ENCODE results near the gene DNAI1. TPM values are rescaled to one million over a fixed set of nuclear protein-coding genes. Genes with fewer than 3 reads are reported as not detected.

DNAI1 gene
- total RNA-seq, 2 experiments from 2014 or later = not detected

DNA sequence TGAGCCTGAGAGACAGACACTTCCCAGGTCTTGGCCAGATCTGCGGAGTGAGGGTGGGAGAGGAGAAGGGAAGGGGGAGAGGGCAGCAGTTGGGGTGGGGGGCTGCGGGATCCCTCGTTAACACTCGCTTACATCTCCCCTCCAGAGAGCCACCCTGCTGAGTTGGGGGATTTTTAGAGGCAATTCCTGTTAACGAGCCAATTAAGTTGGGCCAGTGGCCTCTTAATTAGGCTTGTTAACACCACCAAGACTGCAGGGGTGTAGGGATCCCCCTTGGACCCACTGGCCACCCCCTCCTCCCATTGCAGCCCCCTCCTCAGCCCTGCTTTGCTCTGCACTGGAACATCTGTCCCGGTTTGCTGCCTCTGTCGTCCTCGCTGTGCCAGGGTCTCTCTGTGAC is 107.3 kb downstream of the DNAI1 start:
- Mint-ChIP-seq H3K27me3 (peaks cover 22% of the 10 kb centered on the region), H3K4me3 (no peak overlapping the region), H3K4me1 (no peaks in the 10 kb centered on the region), H3K27ac (no peak overlapping the region), H3K9me3 (no peaks in the 10 kb centered on the region), H3K36me3 (ENCODE audit: low read depth) (no peaks in the 10 kb centered on the region)
- POLR2A ChIA-PET = no interaction called here
- DNase-seq = no peak
- CTCF ChIA-PET = no interaction called here

GRCh38 chr9:34566322-34566721 is 107.7 kb downstream of the DNAI1 start:
- H3K27me3 Mint-ChIP-seq = peaks cover 22% of the 10 kb centered on the region
- no peaks in the 10 kb centered on the region for H3K9me3 Mint-ChIP-seq
- POLR2A ChIA-PET = no interaction called here
- no peaks in the 10 kb centered on the region for H3K4me1 Mint-ChIP-seq
- H3K4me3 Mint-ChIP-seq = no peak overlapping the region
- no peak for DNase-seq
- CTCF ChIA-PET = no interaction called here
- H3K27ac Mint-ChIP-seq = no peak overlapping the region
- no peaks in the 10 kb centered on the region for H3K36me3 Mint-ChIP-seq (ENCODE audit: low read depth)

DNA sequence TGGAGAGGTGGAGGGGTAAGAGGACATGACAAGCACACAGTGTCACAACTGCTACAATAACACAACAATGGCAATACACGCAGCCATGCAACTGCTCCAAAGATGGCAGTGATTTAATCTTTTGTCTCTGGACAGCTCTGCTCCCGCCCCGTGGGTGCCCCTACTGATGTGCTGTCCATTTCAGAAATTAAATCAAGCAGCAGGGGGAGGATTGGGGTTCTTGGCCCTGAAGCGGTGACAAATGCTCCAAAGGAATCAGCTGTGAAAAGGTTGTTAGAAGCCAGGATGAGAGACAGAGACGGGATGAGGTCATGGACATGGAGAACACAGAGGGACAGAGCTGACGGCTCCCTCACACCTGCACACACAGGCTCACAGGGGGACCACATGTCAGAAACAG is 108.4 kb downstream of the DNAI1 start:
- Mint-ChIP-seq H3K4me1 (no peaks in the 10 kb centered on the region), H3K27ac (no peak overlapping the region), H3K36me3 (ENCODE audit: low read depth) (no peaks in the 10 kb centered on the region), H3K27me3 (peaks cover 22% of the 10 kb centered on the region), H3K4me3 (no peak overlapping the region), H3K9me3 (no peaks in the 10 kb centered on the region)
- ChIA-PET CTCF (no interaction called here), POLR2A (no interaction called here)
- DNase-seq = no peak

GRCh38 chr9:34568133-34568532 is 109.5 kb downstream of the DNAI1 start:
- Mint-ChIP-seq H3K4me1 (no peaks in the 10 kb centered on the region), H3K9me3 (no peaks in the 10 kb centered on the region), H3K36me3 (ENCODE audit: low read depth) (no peaks in the 10 kb centered on the region), H3K27ac (no peak overlapping the region), H3K4me3 (no peak overlapping the region), H3K27me3 (peaks cover 22% of the 10 kb centered on the region)
- ChIA-PET POLR2A (no interaction called here), CTCF (no interaction called here)
- no peak for DNase-seq

- no peak for DNase-seq
- ChIA-PET POLR2A (no interaction called here), CTCF (no interaction called here)
- Mint-ChIP-seq H3K27me3 (peaks cover 17% of the 10 kb centered on the region), H3K4me1 (no peaks in the 10 kb centered on the region), H3K36me3 (ENCODE audit: low read depth) (no peaks in the 10 kb centered on the region), H3K9me3 (no peaks in the 10 kb centered on the region), H3K27ac (no peak overlapping the region), H3K4me3 (no peak overlapping the region)
Observed at GRCh38 chr9:34568774-34569173, 110.2 kb downstream of the DNAI1 start.

- H3K36me3 Mint-ChIP-seq (ENCODE audit: low read depth) = no peaks in the 10 kb centered on the region
- H3K4me3 Mint-ChIP-seq = no peak overlapping the region
- H3K27ac Mint-ChIP-seq = no peak overlapping the region
- CTCF ChIA-PET = no interaction called here
- POLR2A ChIA-PET = interaction anchor here (1.5 kb wide), 1 partner anchor 9 kb away, joined by 4 read pairs; no protein-coding TSS in a partner anchor
- H3K4me1 Mint-ChIP-seq = no peaks in the 10 kb centered on the region
- no peaks in the 10 kb centered on the region for H3K9me3 Mint-ChIP-seq
- peaks cover 18% of the 10 kb centered on the region for H3K27me3 Mint-ChIP-seq
- DNase-seq = no peak
Observed at GRCh38 chr9:34570376-34570775, 111.8 kb downstream of the DNAI1 start.

Other genes starting within 250 kb of the DNAI1 start
- 1 to 10 TPM; 8.4 to 8.6 TPM for gene KIF24, start 129.5 kb upstream of the DNAI1 start, total RNA-seq
- 10 to 100 TPM; 33.3 to 35.0 TPM for gene NUDT2, start 129.2 kb upstream of the DNAI1 start, total RNA-seq
- gene MYORG, start 81.9 kb upstream of the DNAI1 start, total RNA-seq = 1 to 10 TPM; 2.7 to 4.7 TPM
- gene FAM219A, start 235 bp upstream of the DNAI1 start, total RNA-seq = 10 to 100 TPM; 12.3 to 13.2 TPM
- gene ENHO, start 64.2 kb downstream of the DNAI1 start, total RNA-seq = not detected
- not detected for gene CNTFR, start 130.9 kb downstream of the DNAI1 start, total RNA-seq
- gene RPP25L, start 153.3 kb downstream of the DNAI1 start, total RNA-seq = 10 to 100 TPM; 32.4 to 32.6 TPM
- 100 to 1,000 TPM; 143 to 144 TPM for gene DCTN3, start 161.7 kb downstream of the DNAI1 start, total RNA-seq
- gene ARID3C, start 170.3 kb downstream of the DNAI1 start, total RNA-seq = under 1 TPM; 0.15 to 0.18 TPM
- gene SIGMAR1, start 179.0 kb downstream of the DNAI1 start, total RNA-seq = 10 to 100 TPM; 53.3 to 55.5 TPM
- gene GALT, start 187.9 kb downstream of the DNAI1 start, total RNA-seq = 10 to 100 TPM; 95.2 to 95.6 TPM
- gene IL11RA, start 193.4 kb downstream of the DNAI1 start, total RNA-seq = 10 to 100 TPM; 51.5 to 54.0 TPM
- not detected for gene CCL27, start 203.9 kb downstream of the DNAI1 start, total RNA-seq
- gene CCL19, start 232.5 kb downstream of the DNAI1 start, total RNA-seq = not detected

Measured in activated CD4-positive, alpha-beta memory T cell treated with anti-CD3 and anti-CD28 coated beads, Interleukin-2, amount 10 ng/mL, durations not matched to agents 7 days and 5 days (primary cell).